ENCODE results near the gene USP4.
A peak's percentile ranks its signal among the peaks of the same experiment; 100 is the strongest.

The USP4 gene, protein sequence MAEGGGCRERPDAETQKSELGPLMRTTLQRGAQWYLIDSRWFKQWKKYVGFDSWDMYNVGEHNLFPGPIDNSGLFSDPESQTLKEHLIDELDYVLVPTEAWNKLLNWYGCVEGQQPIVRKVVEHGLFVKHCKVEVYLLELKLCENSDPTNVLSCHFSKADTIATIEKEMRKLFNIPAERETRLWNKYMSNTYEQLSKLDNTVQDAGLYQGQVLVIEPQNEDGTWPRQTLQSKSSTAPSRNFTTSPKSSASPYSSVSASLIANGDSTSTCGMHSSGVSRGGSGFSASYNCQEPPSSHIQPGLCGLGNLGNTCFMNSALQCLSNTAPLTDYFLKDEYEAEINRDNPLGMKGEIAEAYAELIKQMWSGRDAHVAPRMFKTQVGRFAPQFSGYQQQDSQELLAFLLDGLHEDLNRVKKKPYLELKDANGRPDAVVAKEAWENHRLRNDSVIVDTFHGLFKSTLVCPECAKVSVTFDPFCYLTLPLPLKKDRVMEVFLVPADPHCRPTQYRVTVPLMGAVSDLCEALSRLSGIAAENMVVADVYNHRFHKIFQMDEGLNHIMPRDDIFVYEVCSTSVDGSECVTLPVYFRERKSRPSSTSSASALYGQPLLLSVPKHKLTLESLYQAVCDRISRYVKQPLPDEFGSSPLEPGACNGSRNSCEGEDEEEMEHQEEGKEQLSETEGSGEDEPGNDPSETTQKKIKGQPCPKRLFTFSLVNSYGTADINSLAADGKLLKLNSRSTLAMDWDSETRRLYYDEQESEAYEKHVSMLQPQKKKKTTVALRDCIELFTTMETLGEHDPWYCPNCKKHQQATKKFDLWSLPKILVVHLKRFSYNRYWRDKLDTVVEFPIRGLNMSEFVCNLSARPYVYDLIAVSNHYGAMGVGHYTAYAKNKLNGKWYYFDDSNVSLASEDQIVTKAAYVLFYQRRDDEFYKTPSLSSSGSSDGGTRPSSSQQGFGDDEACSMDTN

DNA sequence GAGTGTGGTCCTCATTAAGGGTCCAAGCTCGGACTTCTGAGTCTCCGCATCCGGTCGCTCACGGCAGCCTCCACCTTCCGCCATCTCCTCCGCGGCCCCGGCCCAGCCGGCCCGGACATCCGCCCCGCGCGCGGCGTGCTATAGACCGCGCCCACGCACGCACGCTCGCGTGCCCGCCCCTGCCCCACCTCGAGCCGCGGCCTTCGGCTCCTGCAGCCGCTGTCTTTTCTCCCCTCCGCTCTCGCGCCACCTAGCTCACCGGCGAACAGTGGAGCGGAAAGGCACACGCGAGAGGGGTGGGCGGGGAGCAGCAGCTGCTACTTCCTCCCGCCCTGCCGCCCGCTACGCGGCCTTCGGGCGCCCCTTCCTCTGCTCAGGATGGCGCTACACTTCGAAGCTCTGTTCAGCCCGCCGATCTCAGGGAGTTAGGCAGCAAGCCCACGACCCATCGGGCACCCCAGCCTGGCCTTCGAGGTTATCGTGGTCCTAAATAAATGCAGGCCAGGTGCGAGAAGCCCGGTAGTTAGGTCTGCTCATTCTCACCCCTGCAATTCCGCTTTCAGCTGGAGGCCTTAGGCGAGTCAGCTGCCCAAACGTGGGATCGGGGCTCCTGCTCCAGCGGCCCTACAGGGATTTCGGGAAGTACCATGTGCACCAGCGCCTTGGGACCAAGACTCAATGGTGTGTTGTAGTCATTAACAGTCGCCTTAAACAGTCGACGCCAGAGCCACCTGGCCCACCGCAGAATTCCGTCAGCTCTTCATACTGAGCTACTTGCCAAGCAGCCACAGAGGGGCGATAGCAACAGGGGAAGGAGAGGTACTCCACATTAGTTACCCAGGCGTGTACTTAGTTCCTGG is at the start of gene USP4:
Gene USP4 (minus strand): TSS at position 113 of the 860 bp plus-strand sequence. CDS start 29 bp downstream, at position 84.
- Mint-ChIP-seq H3K27me3 (no peaks in the 10 kb centered on the region), H3K27ac (peak within 1 kb of the TSS; percentile 100), H3K36me3 (ENCODE audit: low read depth) (peaks cover 14% of the 10 kb centered on the region), H3K9me3 (no peaks in the 10 kb centered on the region), H3K4me3 (peak within 1 kb of the TSS; percentile 97), H3K4me1 (ENCODE audit: low read depth) (peaks cover 55% of the 10 kb centered on the region)

- H3K4me1 Mint-ChIP-seq (ENCODE audit: low read depth): peaks cover 60% of the 10 kb centered on the region
- H3K9me3 Mint-ChIP-seq: no peaks in the 10 kb centered on the region
- H3K36me3 Mint-ChIP-seq (ENCODE audit: low read depth): peaks cover 37% of the 10 kb centered on the region
- no peaks in the 10 kb centered on the region for H3K27me3 Mint-ChIP-seq
- no peak overlapping the region for H3K4me3 Mint-ChIP-seq
- no peak overlapping the region for H3K27ac Mint-ChIP-seq
Measured at GRCh38 chr3:49389297-49389696, 49.4 kb upstream of the USP4 start.

DNA sequence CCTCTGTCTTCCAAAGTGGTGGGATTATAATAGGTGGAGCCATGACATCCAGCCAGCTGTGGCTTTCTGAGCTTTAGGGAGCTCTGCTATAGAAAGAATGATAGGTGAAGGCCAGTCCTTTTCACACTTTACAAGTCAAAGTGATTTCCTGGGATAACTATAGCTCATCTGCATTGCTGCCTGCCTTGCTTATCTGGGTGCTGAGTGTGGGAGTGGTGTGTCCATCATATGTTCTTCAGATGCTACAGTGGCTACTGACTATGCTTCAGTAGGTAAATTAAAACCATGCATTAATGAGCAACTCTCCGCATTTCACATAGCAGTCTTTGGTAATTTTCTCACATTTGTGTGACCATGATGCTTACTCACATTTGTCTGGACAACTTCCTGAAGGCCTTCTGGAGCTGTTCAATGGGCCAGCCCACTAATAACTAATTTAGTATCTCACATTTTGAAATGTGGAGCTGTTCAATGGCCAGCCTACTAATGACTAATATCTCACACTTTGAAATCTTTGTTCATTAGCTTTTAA is 48.5 kb upstream of the USP4 start:
- peaks cover 41% of the 10 kb centered on the region for H3K36me3 Mint-ChIP-seq (ENCODE audit: low read depth)
- no peak overlapping the region for H3K4me3 Mint-ChIP-seq
- H3K27me3 Mint-ChIP-seq: no peaks in the 10 kb centered on the region
- peak overlapping the region; percentile 31 for H3K27ac Mint-ChIP-seq
- H3K9me3 Mint-ChIP-seq: no peaks in the 10 kb centered on the region
- H3K4me1 Mint-ChIP-seq (ENCODE audit: low read depth): peaks cover 65% of the 10 kb centered on the region

- Mint-ChIP-seq H3K27ac (no peak overlapping the region), H3K27me3 (no peaks in the 10 kb centered on the region), H3K36me3 (ENCODE audit: low read depth) (peaks cover 36% of the 10 kb centered on the region), H3K4me1 (ENCODE audit: low read depth) (peaks cover 66% of the 10 kb centered on the region), H3K9me3 (no peaks in the 10 kb centered on the region), H3K4me3 (no peak overlapping the region)
Measured at GRCh38 chr3:49387721-49388120, 47.9 kb upstream of the USP4 start.

DNA sequence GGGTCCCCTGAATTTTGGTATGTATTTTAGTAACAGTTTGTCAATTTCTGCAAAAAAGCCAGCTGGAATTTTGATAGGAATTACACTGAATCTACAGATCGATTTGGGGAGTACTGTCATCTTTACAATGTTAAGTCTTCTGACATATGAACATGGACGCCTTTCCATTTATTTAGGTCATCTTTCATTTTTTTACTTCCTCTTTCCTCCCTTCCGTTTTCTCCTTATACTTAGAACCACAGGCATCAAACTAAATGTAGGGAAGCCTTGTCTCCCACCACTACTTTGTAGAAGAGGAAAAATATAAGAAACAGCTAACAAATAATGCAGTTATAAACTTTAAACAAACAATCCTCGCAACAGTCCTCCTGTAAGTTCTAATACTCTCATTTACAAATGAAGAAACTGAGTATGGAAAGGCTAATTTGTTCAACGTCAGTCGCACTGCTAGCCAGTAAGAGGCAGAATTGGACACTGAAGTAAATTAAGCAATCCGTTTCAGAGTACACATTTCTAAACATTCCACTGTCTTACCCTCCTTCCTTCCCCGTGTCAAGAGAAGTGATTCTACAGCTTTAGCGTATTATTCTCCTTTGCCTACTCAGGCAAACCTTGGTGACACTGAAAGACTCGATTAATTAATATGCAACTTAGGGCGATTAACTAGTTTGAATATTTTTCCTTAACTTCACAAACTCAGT is 46.4 kb upstream of the USP4 start:
- H3K27me3 Mint-ChIP-seq: no peaks in the 10 kb centered on the region
- no peak overlapping the region for H3K4me3 Mint-ChIP-seq
- peaks cover 34% of the 10 kb centered on the region for H3K36me3 Mint-ChIP-seq (ENCODE audit: low read depth)
- peaks cover 64% of the 10 kb centered on the region for H3K4me1 Mint-ChIP-seq (ENCODE audit: low read depth)
- H3K27ac Mint-ChIP-seq: peak overlapping the region; percentile 38
- no peaks in the 10 kb centered on the region for H3K9me3 Mint-ChIP-seq

DNA sequence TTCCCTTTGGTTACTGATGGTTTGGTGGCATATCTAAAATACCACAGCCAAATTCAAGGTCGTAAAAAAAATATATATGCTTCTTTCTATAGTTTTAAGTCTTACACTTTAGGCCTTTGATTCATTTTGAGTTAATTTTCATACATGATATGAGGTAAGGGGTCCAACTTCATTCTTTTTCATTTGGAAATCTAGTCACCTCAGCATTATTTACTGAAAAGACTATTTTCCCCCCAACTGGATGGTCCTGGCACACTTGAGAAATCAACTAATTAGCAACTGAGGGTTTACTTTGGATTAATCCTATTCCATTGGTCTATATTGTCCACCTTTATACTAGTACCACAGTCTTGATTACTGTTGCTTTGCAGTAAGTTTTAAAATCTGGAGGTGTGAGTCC is 45.8 kb upstream of the USP4 start:
- Mint-ChIP-seq H3K4me1 (ENCODE audit: low read depth) (peaks cover 63% of the 10 kb centered on the region), H3K36me3 (ENCODE audit: low read depth) (peaks cover 34% of the 10 kb centered on the region), H3K27me3 (no peaks in the 10 kb centered on the region), H3K4me3 (no peak overlapping the region), H3K9me3 (no peaks in the 10 kb centered on the region), H3K27ac (peak overlapping the region; percentile 38)

- H3K36me3 Mint-ChIP-seq (ENCODE audit: low read depth): peaks cover 47% of the 10 kb centered on the region
- H3K27me3 Mint-ChIP-seq: no peaks in the 10 kb centered on the region
- H3K4me1 Mint-ChIP-seq (ENCODE audit: low read depth): peaks cover 69% of the 10 kb centered on the region
- no peak overlapping the region for H3K27ac Mint-ChIP-seq
- H3K9me3 Mint-ChIP-seq: peaks cover 6% of the 10 kb centered on the region
- H3K4me3 Mint-ChIP-seq: no peak overlapping the region
Measured at GRCh38 chr3:49383387-49383786, 43.5 kb upstream of the USP4 start.

DNA sequence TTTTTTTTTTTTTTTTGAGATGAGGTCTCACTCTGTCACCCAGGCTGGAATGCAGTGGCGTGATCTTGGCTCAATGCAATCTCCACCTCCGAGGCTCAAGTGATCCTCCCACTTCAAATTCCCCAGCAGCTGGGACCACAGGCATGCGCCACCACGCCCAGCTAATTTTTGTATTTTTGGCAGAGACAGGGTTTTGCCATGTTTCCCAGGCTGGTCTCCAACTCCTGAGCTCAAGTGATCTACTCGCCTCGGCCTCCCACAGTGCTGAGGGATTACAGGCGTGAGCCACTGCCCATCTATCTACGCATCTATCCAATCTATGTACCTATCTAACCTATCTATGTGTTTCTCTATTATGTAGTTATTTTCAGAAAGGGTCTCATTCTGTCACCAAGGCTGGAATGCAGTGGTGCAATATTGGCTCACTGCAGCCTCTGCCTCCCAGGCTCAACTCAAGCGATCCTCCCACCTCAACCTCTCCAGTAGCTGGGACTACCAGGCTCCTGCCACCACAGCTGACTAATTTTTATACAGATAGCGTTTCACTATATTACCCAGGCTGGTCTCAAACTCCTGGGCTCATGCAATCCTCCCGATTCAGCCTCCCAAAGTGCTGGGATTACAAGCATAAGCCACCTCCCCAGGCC is 38.5 kb upstream of the USP4 start:
- Mint-ChIP-seq H3K9me3 (peaks cover 8% of the 10 kb centered on the region), H3K27ac (peak overlapping the region; percentile 78), H3K27me3 (no peaks in the 10 kb centered on the region), H3K36me3 (ENCODE audit: low read depth) (peaks cover 49% of the 10 kb centered on the region), H3K4me1 (ENCODE audit: low read depth) (peaks cover 52% of the 10 kb centered on the region), H3K4me3 (no peak overlapping the region)

DNA sequence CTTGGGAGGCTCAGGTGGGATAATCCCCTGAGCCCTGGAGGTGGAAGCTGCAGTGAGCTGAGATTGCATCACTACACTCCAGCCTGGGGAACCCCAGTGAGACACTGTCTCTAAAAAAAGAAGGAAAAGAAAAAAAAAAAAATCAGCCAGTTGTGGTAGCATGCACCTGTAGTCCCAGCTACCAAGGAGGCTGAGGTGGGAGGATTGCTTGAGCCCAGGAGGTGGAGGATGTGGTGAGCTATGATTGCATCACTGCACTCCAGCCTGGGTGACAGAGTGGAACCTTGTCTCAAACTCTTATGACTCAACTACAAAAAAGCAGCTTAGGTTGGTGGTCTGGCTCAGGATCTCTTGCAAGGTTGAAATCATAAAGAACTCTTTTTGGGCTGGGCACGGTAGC is 37.6 kb upstream of the USP4 start:
- Mint-ChIP-seq H3K4me3 (no peak overlapping the region), H3K27me3 (no peaks in the 10 kb centered on the region), H3K9me3 (peaks cover 8% of the 10 kb centered on the region), H3K36me3 (ENCODE audit: low read depth) (peaks cover 56% of the 10 kb centered on the region), H3K27ac (peak overlapping the region; percentile 84), H3K4me1 (ENCODE audit: low read depth) (peaks cover 43% of the 10 kb centered on the region)

DNA sequence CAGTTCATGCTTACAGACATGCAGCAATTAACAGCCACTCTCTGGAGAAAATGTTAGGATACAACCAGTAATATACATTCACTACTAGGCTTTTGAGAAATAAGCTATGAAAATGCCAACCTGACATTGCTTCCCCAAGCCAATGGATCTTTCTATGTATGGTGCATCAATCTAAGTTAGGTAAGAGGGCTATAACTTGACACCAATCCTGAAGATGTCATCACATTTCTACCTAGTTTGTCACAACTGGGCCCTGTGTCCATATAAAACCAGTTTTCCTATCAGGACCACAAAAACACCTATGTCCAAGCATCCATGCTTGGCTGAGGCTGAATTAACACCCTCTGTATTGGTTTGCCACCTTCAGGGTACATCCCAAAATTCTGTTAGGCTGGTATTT is 32.1 kb upstream of the USP4 start:
- Mint-ChIP-seq H3K9me3 (no peaks in the 10 kb centered on the region), H3K27me3 (no peaks in the 10 kb centered on the region), H3K27ac (no peak overlapping the region), H3K36me3 (ENCODE audit: low read depth) (peaks cover 56% of the 10 kb centered on the region), H3K4me1 (ENCODE audit: low read depth) (peaks cover 25% of the 10 kb centered on the region), H3K4me3 (no peak overlapping the region)

GRCh38 chr3:49370585-49371290 is 30.9 kb upstream of the USP4 start:
- no peaks in the 10 kb centered on the region for H3K27me3 Mint-ChIP-seq
- H3K4me1 Mint-ChIP-seq (ENCODE audit: low read depth): peaks cover 18% of the 10 kb centered on the region

DNA sequence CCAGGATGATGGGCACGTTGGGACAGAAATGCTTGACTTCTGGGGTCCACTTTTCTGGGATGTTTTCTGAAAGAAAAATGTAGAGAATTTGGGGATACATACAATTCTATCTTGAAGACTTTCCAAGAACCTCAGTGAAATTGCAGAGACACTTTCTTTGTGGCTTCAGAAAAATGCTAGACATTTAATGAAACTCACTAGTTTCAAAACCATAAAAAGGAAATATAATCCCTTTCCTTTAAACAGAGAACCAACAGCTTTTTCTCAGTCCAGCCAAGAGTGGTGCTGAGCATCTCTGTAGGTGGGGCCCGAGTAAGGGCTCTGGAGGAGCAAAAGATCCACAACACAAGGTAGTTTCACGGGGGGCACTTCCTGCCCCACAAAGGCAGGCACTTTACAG is 22.7 kb upstream of the USP4 start:
- Mint-ChIP-seq H3K36me3 (ENCODE audit: low read depth) (peaks cover 69% of the 10 kb centered on the region), H3K9me3 (no peaks in the 10 kb centered on the region), H3K4me1 (ENCODE audit: low read depth) (peaks cover 28% of the 10 kb centered on the region), H3K4me3 (no peak overlapping the region), H3K27me3 (no peaks in the 10 kb centered on the region), H3K27ac (no peak overlapping the region)

More at GRCh38 chr3:49370585-49371290, 30.9 kb upstream of the USP4 start:
- no peaks in the 10 kb centered on the region for H3K9me3 Mint-ChIP-seq
- H3K36me3 Mint-ChIP-seq (ENCODE audit: low read depth): peaks cover 67% of the 10 kb centered on the region
- H3K27ac Mint-ChIP-seq: peak overlapping the region; percentile 52
- no peak overlapping the region for H3K4me3 Mint-ChIP-seq

GRCh38 chr3:49359623-49360022 is 19.8 kb upstream of the USP4 start:
- no peaks in the 10 kb centered on the region for H3K27me3 Mint-ChIP-seq
- peaks cover 62% of the 10 kb centered on the region for H3K36me3 Mint-ChIP-seq (ENCODE audit: low read depth)
- H3K27ac Mint-ChIP-seq: peak overlapping the region; percentile 95
- peaks cover 45% of the 10 kb centered on the region for H3K4me1 Mint-ChIP-seq (ENCODE audit: low read depth)
- H3K9me3 Mint-ChIP-seq: no peaks in the 10 kb centered on the region
- H3K4me3 Mint-ChIP-seq: peak overlapping the region; percentile 97
